GM12878 (cell line): Measurements from ENCODE around the gene GNAI2. TPM values are rescaled to one million over a fixed set of nuclear protein-coding genes. Genes with fewer than 3 reads are reported as not detected.

ENCODE experiments used
- ATAC-seq: fragments of 200-7000 bp; cut with Tn5 transposase; 3 replicates; pipeline ENCODE4 v1.9.1; 2020; ENCODE audit warnings: mild to moderate bottlenecking, moderate library complexity
- BruUV-seq: library from RNA; stranded (reverse); fragments of 400-500 nt; replicated peaks from 2 replicates; lab custom pipeline; 2021; lab: Mats Ljungman, UMichigan
- CTCF ChIA-PET: fragments of 300-600 bp; sonication (Branson Sonifier 250); formaldehyde crosslinking; extraction: SDS; loops from one replicate; lab custom pipeline; 2021; ENCODE audit warnings: inconsistent platforms; lab: Yijun Ruan, JAX
- POLR2A ChIA-PET: fragments of 350-600 bp; formaldehyde crosslinking; extraction: SDS; loops from one replicate; lab custom pipeline; 2021; ENCODE audit warnings: inconsistent platforms; lab: Charles Lee
- RAD21 ChIA-PET: fragments of 300-600 bp; sonication (Branson Sonifier 250); formaldehyde crosslinking; loops from one replicate; lab custom pipeline; 2023; ENCODE audit warnings: antibody characterized with exemption; ENCODE audit not compliant: unreplicated experiment; lab: Charles Lee
- SMC1A ChIA-PET: fragments of 300-600 bp; sonication (Branson Sonifier 250); formaldehyde crosslinking; loops from one replicate; lab custom pipeline; 2023; ENCODE audit not compliant: unreplicated experiment, uncharacterized antibody; lab: Charles Lee
- DNase-seq: peaks from one replicate; pipeline ENCODE4 v3.0.0-alpha.2; 2011; ENCODE audit warnings: low read depth, low spot score
- FAIRE-seq: peaks from 3 replicates; lab custom pipeline; 2011; peaks lifted over from hg19 to GRCh38; lab: Jason Lieb, UNC
- H2AFZ ChIP-seq: 2 replicates; pipeline ENCODE4 v1.6.0; 2011; ENCODE audit warnings: low read depth, low read length, control low read depth; ENCODE audit not compliant: control insufficient read depth
- H3K27ac ChIP-seq: 2 replicates; pipeline ENCODE4 v1.5.1; 2011; ENCODE audit warnings: control low read depth; ENCODE audit not compliant: control insufficient read depth, insufficient read depth
- H3K27me3 ChIP-seq, 2 experiments: replicated peaks in 1 of 2; 2 replicates each; pipeline versions ENCODE4 v1.6.0 to v1.6.1; 2011; ENCODE audit warnings: low read length in 1 of 2; ENCODE audit not compliant: control insufficient read depth in 2 of 2, insufficient read depth in 2 of 2
- H3K36me3 ChIP-seq, 2 experiments: 2 replicates each; pipeline ENCODE4 v1.5.1; 2011; ENCODE audit warnings: low read length in 1 of 2; ENCODE audit not compliant: control insufficient read depth in 2 of 2, insufficient read depth in 2 of 2
- H3K4me1 ChIP-seq: 2 replicates; pipeline ENCODE4 v1.6.1; 2011; ENCODE audit warnings: mild to moderate bottlenecking, low read length, moderate library complexity, mixed read lengths; ENCODE audit not compliant: control insufficient read depth, insufficient read depth
- H3K4me2 ChIP-seq: 2 replicates; pipeline ENCODE4 v1.6.0; 2011; ENCODE audit warnings: control low read depth; ENCODE audit not compliant: control insufficient read depth, insufficient read depth
- H3K4me3 ChIP-seq: fragments of 200-600 bp; sonication (generic); 2 replicates; pipeline ENCODE4 v1.5.1; 2016
- H3K79me2 ChIP-seq: 2 replicates; pipeline ENCODE4 v1.6.0; 2011; ENCODE audit warnings: low read length; ENCODE audit not compliant: control insufficient read depth, insufficient read depth
- H3K9ac ChIP-seq: 2 replicates; pipeline ENCODE4 v1.8.0; 2011; ENCODE audit warnings: low read length, control low read depth, mixed read lengths; ENCODE audit not compliant: control insufficient read depth, insufficient read depth
- H3K9me3 ChIP-seq: replicated peaks from 3 replicates; pipeline ENCODE4 v1.5.1; 2011; ENCODE audit warnings: mild to moderate bottlenecking, low read length; ENCODE audit not compliant: control insufficient read depth, insufficient read depth
- H4K20me1 ChIP-seq: 2 replicates; pipeline ENCODE4 v1.6.0; 2011; ENCODE audit not compliant: control insufficient read depth, insufficient read depth
- ATF3 ChIP-seq: IDR thresholded peaks from 2 replicates; pipeline ENCODE4 v1.6.1; 2011; ENCODE audit warnings: low read depth, mild to moderate bottlenecking, low read length, moderate library complexity, borderline replicate concordance; ENCODE audit errors: extremely low read depth
- BCLAF1 ChIP-seq: fragments of 450-650 bp; IDR thresholded peaks from 2 replicates; pipeline ENCODE4 v1.6.1; 2017; ENCODE audit warnings: antibody characterized with exemption, mild to moderate bottlenecking, moderate library complexity
- CBFB ChIP-seq: IDR thresholded peaks from 2 replicates; pipeline ENCODE4 v1.6.1; 2016; ENCODE audit warnings: antibody characterized with exemption, low read depth
- CREM ChIP-seq: IDR thresholded peaks from 2 replicates; pipeline ENCODE4 v1.6.1; 2014; ENCODE audit warnings: antibody characterized with exemption, low read depth
- CTCF ChIP-seq, 3 experiments: IDR thresholded peaks in 2 of 3; conservative IDR thresholded peaks in 1 of 3; 2 replicates each; pipeline ENCODE4 v1.5.1; 2011; ENCODE audit warnings: low read depth in 3 of 3, low read length in 3 of 3, mild to moderate bottlenecking in 3 of 3, control low read depth in 2 of 3, moderate library complexity in 2 of 3, inconsistent platforms in 1 of 3, mixed read lengths in 1 of 3; ENCODE audit not compliant: control insufficient read depth in 2 of 3, insufficient read depth in 1 of 3; ENCODE audit errors: extremely low read depth in 1 of 3
- GATAD2B ChIP-seq: fragments of 450-650 bp; conservative IDR thresholded peaks from 2 replicates; pipeline ENCODE4 v1.6.1; 2017; ENCODE audit warnings: low read depth, mild to moderate bottlenecking, moderate library complexity
- IKZF2 ChIP-seq, 2 experiments: fragments of 450-650 bp; IDR thresholded peaks; 2 replicates each; pipeline ENCODE4 v1.6.1; 2017; ENCODE audit warnings: mild to moderate bottlenecking in 2 of 2, moderate library complexity in 2 of 2
- MXI1 ChIP-seq: fragments of 150-350 bp; IDR thresholded peaks from 2 replicates; pipeline ENCODE4 v1.6.1; 2011; ENCODE audit warnings: low read depth, mild to moderate bottlenecking, inconsistent platforms, low read length, improper control_type of control experiment
- NBN ChIP-seq: fragments of 450-650 bp; IDR thresholded peaks from 2 replicates; pipeline ENCODE4 v1.6.1; 2016
- NR2F1 ChIP-seq: fragments of 450-650 bp; conservative IDR thresholded peaks from 2 replicates; pipeline ENCODE4 v1.6.1; 2017; ENCODE audit warnings: mild to moderate bottlenecking
- PML ChIP-seq: IDR thresholded peaks from 2 replicates; pipeline ENCODE4 v1.6.1; 2012; ENCODE audit warnings: low read length, inconsistent platforms
- RB1 ChIP-seq: fragments of 450-650 bp; formaldehyde crosslinking; IDR thresholded peaks from 2 replicates; pipeline ENCODE4 v1.6.1; 2017; ENCODE audit warnings: mild to moderate bottlenecking, borderline replicate concordance
- SMAD1 ChIP-seq: fragments of 450-650 bp; IDR thresholded peaks from 2 replicates; pipeline ENCODE4 v1.6.1; 2018; ENCODE audit warnings: mild to moderate bottlenecking, low read depth; ENCODE audit not compliant: partially characterized antibody
- SMAD5 ChIP-seq: IDR thresholded peaks from 2 replicates; pipeline ENCODE4 v1.6.1; 2016; ENCODE audit warnings: antibody characterized with exemption, low read depth
- TCF12 ChIP-seq: IDR thresholded peaks from 2 replicates; pipeline ENCODE4 v1.6.1; 2011; ENCODE audit warnings: low read depth, mild to moderate bottlenecking, low read length
- YBX1 ChIP-seq: fragments of 450-650 bp; IDR thresholded peaks from 2 replicates; pipeline ENCODE4 v1.6.1; 2016; ENCODE audit warnings: antibody characterized with exemption
- ZNF217 ChIP-seq: fragments of 450-650 bp; IDR thresholded peaks from 2 replicates; pipeline ENCODE4 v1.6.1; 2017; ENCODE audit warnings: antibody characterized with exemption, mild to moderate bottlenecking
- ZNF384 ChIP-seq: IDR thresholded peaks from 2 replicates; pipeline ENCODE4 v1.6.1; 2012; ENCODE audit warnings: low read depth, mild to moderate bottlenecking, low read length, improper control_type of control experiment, borderline replicate concordance
- WGBS: methylation state at CpG from one replicate; pipeline ENCODE4 v1.1.6; 2016; ENCODE audit warnings: low lambda C conversion rate; ENCODE audit not compliant: insufficient replicate concordance, insufficient coverage; ENCODE audit errors: missing lambda C conversion rate; 5-methylcytosine and 5-hydroxymethylcytosine counted together
- in situ Hi-C: fragments of 300-500 bp; cut with MboI; formaldehyde crosslinking; loops from 9 replicates; pipeline ENCODE4 v1.14.3; 2018; ENCODE audit warnings: mixed read lengths
- intact Hi-C: fragments of 100-400 bp; cut with micrococcal nuclease; formaldehyde crosslinking; loops from one replicate; pipeline ENCODE4 v1.14.2; 2022; ENCODE audit not compliant: unreplicated experiment
- polyA plus RNA-seq, 11 experiments: library from polyadenylated mRNA; depleted of rRNA in 4 of 11; unstranded in 6 of 11; stranded (reverse) in 5 of 11; fragments of >200 nt; fragmentation: Nextera tagmentation in 4 of 11; fragmentation: Illumina TruSeq in 1 of 11; extraction: Ambion mirVana in 4 of 11; extraction: Trizol in 1 of 11; gene quantifications; 1 replicate in 1 of 11; 2 replicates in 10 of 11; pipeline versions ENCODE4 v1.2.1 to v1.2.3, GENCODE V29; 2011 to 2016; ENCODE audit warnings: inconsistent platforms in 2 of 11, missing spikeins in 2 of 11, low read depth in 1 of 11
- total RNA-seq, 4 experiments: library from RNA; depleted of rRNA in 3 of 4; stranded (reverse); fragments of >200 nt in 3 of 4; fragmentation: Illumina TruSeq in 1 of 4; extraction: Trizol in 1 of 4; gene quantifications; 2 replicates each; pipeline versions ENCODE4 v1.2.1 to v1.2.3, GENCODE V29; 2013 to 2021

GNAI2 gene
- total and polyA plus RNA-seq, 10 of the 15 experiments (the other 5 are each of a cell fraction or from before 2014, with no cell fraction given): 5.0 to 346 (median 237) TPM

GRCh38 chr3:50298836-50299637 is 63.0 kb downstream of the GNAI2 start, which contains the start of the genes HYAL3 and NAA80:
Gene HYAL3 (minus strand): TSS chr3:50299405. CDS start chr3:50295602, 3,803 bp downstream.
Gene NAA80 (minus strand): TSS chr3:50299405. CDS start chr3:50297463, 1,942 bp downstream.
- intact Hi-C loops (loop anchor here (1.0 to 5.0 kb wide), 2 partner anchors 22 to 38 kb away; no protein-coding TSS in a partner anchor), in situ Hi-C loops (no loop called here)
- POLR2A ChIA-PET: interaction anchor here (0.6 to 2.7 kb wide), 16 partner anchors 8 to 829 kb away, joined by 3 to 30 read pairs (median 4); partner anchors contain the start of genes CYB561D2, DAG1, NPRL2 and RASSF1
- CTCF ChIA-PET: interaction anchor here (0.7 to 3.5 kb wide), 14 partner anchors 20 to 243 kb away, joined by 3 to 22 read pairs (median 4); partner anchors contain the start of gene TUSC2
- BruUV-seq: no TSS peak
- Histone ChIP-seq H3K9ac (peak within 1 kb of the TSS; percentile 89), H3K36me3 (no peaks in the 10 kb centered on the region), H3K27me3 (no peaks in the 10 kb centered on the region), H3K27ac (peak within 1 kb of the TSS; percentile 83), H3K79me2 (peaks cover 2% of the 10 kb centered on the region; the same call in 1 of the 2 replicates), H3K4me3 (peak within 1 kb of the TSS; percentile 82), H3K4me2 (peak within 1 kb of the TSS; percentile 98), H3K9me3 (no peaks in the 10 kb centered on the region), H3K4me1 (peaks cover 4% of the 10 kb centered on the region), H2AFZ (peak within 1 kb of the TSS; percentile 100), H4K20me1 (no peaks in the 10 kb centered on the region)
- under 1% methylated on average over 47 of the region's 61 CpGs for WGBS
- RAD21 ChIA-PET: interaction anchor here (0.7 to 2.2 kb wide), 9 partner anchors 11 to 52 kb away, joined by 3 to 15 read pairs (median 5); partner anchors contain the start of genes CYB561D2, NPRL2 and TUSC2
- ATAC-seq: peak; percentile 90
- peak; percentile 99 for FAIRE-seq
- peak; percentile 98 for DNase-seq
- SMC1A ChIA-PET: interaction anchor here (0.7 to 2.3 kb wide), 7 partner anchors 18 to 71 kb away, joined by 3 to 9 read pairs (median 3); no protein-coding TSS in a partner anchor
- TF ChIP-seq MXI1 (no peak; the same call in 1 of the 2 replicates), CBFB (peak; percentile 34; the same call in 1 of the 2 replicates), TCF12 (peak; percentile 2; the same call in 1 of the 2 replicates), RB1 (peak; percentile 56; the same call in 1 of the 2 replicates), SMAD5 (peak; percentile 27; the same call in 1 of the 2 replicates), SMAD1 (no peak), ZNF384 (no peak), NR2F1 (peak; percentile 51; the same call in 1 of the 2 replicates), ZNF217 (0 out of 2 replicates have a peak, but pooled peaks have one; percentile 43), CTCF (IDR thresholded peaks at IDR 0.05 in 2 of 3, conservative IDR thresholded peaks at IDR 0.05 in 1 of 3; ENCODE audit: control insufficient read depth in 2 of 3, extremely low read depth in 1 of 3, insufficient read depth in 1 of 3, low read depth in 3 of 3, low read length in 3 of 3) (peak; percentile 24 to 56 (median 50); a peak in 4 of 6 replicates), PML (peak; percentile 59; the same call in 1 of the 2 replicates), IKZF2 (IDR thresholded peaks at IDR 0.05) (peak; percentile 27 to 55; a peak in 2 of 4 replicates), ATF3 (no peak), NBN (peak; percentile 93), GATAD2B (peak; percentile 95), YBX1 (no peak), BCLAF1 (no peak), CREM (peak; percentile 73; the same call in 1 of the 2 replicates)
